Measurements from ENCODE around the gene PPFIA2. TPM values are rescaled to one million over a fixed set of nuclear protein-coding genes. Genes with fewer than 3 reads are reported as not detected.

The PPFIA2 gene
- total and polyA plus RNA-seq, 10 of the 15 experiments (the other 5 are each of a cell fraction or from before 2014, with no cell fraction given), result 0.06 to 0.39 (median 0.18) TPM; not detected in 6

- no peak for TF ChIP-seq CUX1 (IDR thresholded peaks at IDR 0.05; ENCODE audit: insufficient replicate concordance, low read depth, low read length)
Measured at GRCh38 chr12:81350309-81350708, 408.8 kb downstream of the PPFIA2 start (continued).

DNA sequence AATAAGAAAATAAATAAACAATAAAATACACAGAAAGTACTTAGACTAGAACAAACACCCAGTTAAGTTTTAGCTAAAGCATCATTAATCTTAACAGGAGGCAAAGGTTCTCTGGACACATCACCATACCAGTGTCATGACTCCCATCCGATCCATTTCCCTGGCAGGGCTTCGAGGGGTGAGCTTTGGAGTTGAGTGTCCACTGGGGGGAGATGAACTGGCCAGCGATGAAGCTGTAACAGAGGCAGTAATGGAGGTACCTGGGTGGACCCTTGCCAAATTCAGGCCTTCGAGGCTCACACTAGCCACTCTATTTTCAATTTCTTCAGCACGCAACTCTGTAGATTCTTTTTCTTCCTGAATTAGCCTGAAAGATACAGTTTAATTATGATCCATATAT is 411.7 kb downstream of the PPFIA2 start:
- intact Hi-C loops (cut with micrococcal nuclease; ENCODE audit: unreplicated experiment) (no loop called here), in situ Hi-C loops (cut with MboI) (no loop called here)
- H3K27me3 ChIP-seq (replicated peaks in 1 of 2; ENCODE audit: control insufficient read depth in 2 of 2, insufficient read depth in 2 of 2, low read length in 1 of 2), result no peaks in the 10 kb centered on the region
- ChIA-PET RAD21 (ENCODE audit: unreplicated experiment) (no interaction called here), POLR2A (no interaction called here), SMC1A (ENCODE audit: uncharacterized antibody, unreplicated experiment) (interaction anchor here (1.0 kb wide), 1 partner anchor 9 kb away, joined by 3 read pairs; no protein-coding TSS in a partner anchor), CTCF (interaction anchor here (1.3 kb wide), 1 partner anchor 15 kb away, joined by 3 read pairs; no protein-coding TSS in a partner anchor)
- no peak overlapping the region for H3K9ac ChIP-seq (ENCODE audit: control insufficient read depth, insufficient read depth, low read length)
- H2AFZ ChIP-seq (ENCODE audit: control insufficient read depth, low read depth, low read length), result no peak overlapping the region
- 29% methylated on average over 5 of the region's 5 CpGs for WGBS (ENCODE audit: insufficient coverage, insufficient replicate concordance, low lambda C conversion rate, missing lambda C conversion rate)
- no peak for FAIRE-seq
- no peak overlapping the region for H3K4me3 ChIP-seq
- H3K4me1 ChIP-seq (ENCODE audit: control insufficient read depth, insufficient read depth, low read length), result no peaks in the 10 kb centered on the region
- no peaks in the 10 kb centered on the region for H4K20me1 ChIP-seq (ENCODE audit: control insufficient read depth, insufficient read depth)
- H3K36me3 ChIP-seq (ENCODE audit: control insufficient read depth in 2 of 2, insufficient read depth in 2 of 2, low read length in 1 of 2), result no peaks in the 10 kb centered on the region
- H3K9me3 ChIP-seq (replicated peaks; ENCODE audit: control insufficient read depth, insufficient read depth, low read length), result no peaks in the 10 kb centered on the region
- no peak overlapping the region for H3K27ac ChIP-seq (ENCODE audit: control insufficient read depth, insufficient read depth)
- H3K79me2 ChIP-seq (ENCODE audit: control insufficient read depth, insufficient read depth, low read length), result no peaks in the 10 kb centered on the region
- no peak for ATAC-seq
- H3K4me2 ChIP-seq (ENCODE audit: control insufficient read depth, insufficient read depth), result no peak overlapping the region
- no TSS peak for BruUV-seq (replicated peaks)
- DNase-seq (ENCODE audit: low read depth, low spot score), result no peak
- no peak for TF ChIP-seq CUX1 (IDR thresholded peaks at IDR 0.05; ENCODE audit: insufficient replicate concordance, low read depth, low read length)
- no peak for TF ChIP-seq TCF3 (IDR thresholded peaks at IDR 0.05; ENCODE audit: borderline replicate concordance, insufficient read depth, low read depth, low read length)
- no peak for TF ChIP-seq JUND (IDR thresholded peaks at IDR 0.05; ENCODE audit: low read depth, low read length)
- no peak for TF ChIP-seq E2F8 (IDR thresholded peaks at IDR 0.05; ENCODE audit: low read depth, partially characterized antibody)
- TF ChIP-seq CBX5 (IDR thresholded peaks at IDR 0.05; ENCODE audit: low read depth), result no peak
- no peak for TF ChIP-seq DPF2 (IDR thresholded peaks at IDR 0.05)
- no peak for TF ChIP-seq SMAD5 (IDR thresholded peaks at IDR 0.05; ENCODE audit: low read depth)
- TF ChIP-seq TCF12 (IDR thresholded peaks at IDR 0.05; ENCODE audit: low read depth, low read length), result no peak

Data from GM12878 (cell line).